IPS-11a (cell line): ENCODE data around the gene TRPC4AP.

ENCODE experiments used
- H3K4me3 ChIP-seq: one replicate; pipeline ENCODE4 v1.5.1; 2013; ENCODE audit warnings: low read depth, low read length, control low read depth

TRPC4AP gene

GRCh38 chr20:34990661-34991214 lies 101.9 kb downstream of the TRPC4AP start:
- H3K4me3 ChIP-seq: no peak overlapping the region

- H3K4me3 ChIP-seq: no peak overlapping the region
Observed at GRCh38 chr20:34990231-34990630, 102.4 kb downstream of the TRPC4AP start.

GRCh38 chr20:34989670-34990069 lies 102.9 kb downstream of the TRPC4AP start:
- H3K4me3 ChIP-seq: no peak overlapping the region

GRCh38 chr20:34989118-34989517 lies 103.5 kb downstream of the TRPC4AP start:
- H3K4me3 ChIP-seq: no peak overlapping the region

- H3K4me3 ChIP-seq: no peak overlapping the region
Observed at GRCh38 chr20:34988191-34988540, 104.4 kb downstream of the TRPC4AP start.

GRCh38 chr20:34987288-34988190 lies 105.1 kb downstream of the TRPC4AP start:
- no peak overlapping the region for H3K4me3 ChIP-seq

- H3K4me3 ChIP-seq: no peak overlapping the region
Observed at GRCh38 chr20:34986311-34987287, 106.0 kb downstream of the TRPC4AP start.

- H3K4me3 ChIP-seq: no peak overlapping the region
Observed at GRCh38 chr20:34985461-34986310, 106.9 kb downstream of the TRPC4AP start.

- H3K4me3 ChIP-seq: no peak overlapping the region
Observed at GRCh38 chr20:34984756-34985261, 107.8 kb downstream of the TRPC4AP start.

- H3K4me3 ChIP-seq: no peak overlapping the region
Observed at GRCh38 chr20:34983995-34984735, 108.4 kb downstream of the TRPC4AP start.

- H3K4me3 ChIP-seq: no peak overlapping the region
Observed at GRCh38 chr20:34983089-34983820, 109.4 kb downstream of the TRPC4AP start.

GRCh38 chr20:34982270-34983088 lies 110.1 kb downstream of the TRPC4AP start:
- no peak overlapping the region for H3K4me3 ChIP-seq

GRCh38 chr20:34980543-34981233 lies 111.9 kb downstream of the TRPC4AP start:
- no peak overlapping the region for H3K4me3 ChIP-seq

- H3K4me3 ChIP-seq: no peak overlapping the region
Observed at GRCh38 chr20:34979366-34980153, 113.0 kb downstream of the TRPC4AP start.

GRCh38 chr20:34978092-34978744 lies 114.4 kb downstream of the TRPC4AP start:
- H3K4me3 ChIP-seq: no peak overlapping the region
